Tibial nerve (tissue), 4 donors: ENCODE measurements around the gene ZDHHC8. TPM values are rescaled to one million over a fixed set of nuclear protein-coding genes. Genes with fewer than 3 reads are reported as not detected.

ENCODE experiments used
- DNase-seq, 2 donors: peaks; one replicate each; pipeline ENCODE4 v3.0.0-alpha.2; 2019; ENCODE audit warnings: low spot score in 2 of 2
- H3K27ac ChIP-seq, 4 donors: fragments of 200-600 bp; sonication (generic) in 3 of 4; one replicate each; pipeline ENCODE4 v1.5.1; 2017 to 2019; ENCODE audit warnings: mild to moderate bottlenecking in 1 of 4
- H3K27me3 ChIP-seq, 2 donors: fragments of 200-600 bp; sonication (generic) in 1 of 2; one replicate each; pipeline versions ENCODE4 v1.5.1 to v1.6.0; 2017 to 2019
- H3K36me3 ChIP-seq, 3 donors: fragments of 200-600 bp; sonication (generic); one replicate each; pipeline ENCODE4 v1.5.1; 2018 to 2019
- H3K4me1 ChIP-seq, 4 donors: fragments of 200-600 bp; sonication (generic) in 3 of 4; one replicate each; pipeline ENCODE4 v1.5.1; 2017 to 2019
- H3K4me3 ChIP-seq, 4 donors: fragments of 200-600 bp; sonication (generic) in 3 of 4; one replicate each; pipeline ENCODE4 v1.5.1; 2017 to 2019; ENCODE audit warnings: mild to moderate bottlenecking in 1 of 4, moderate library complexity in 1 of 4
- H3K9me3 ChIP-seq, 4 donors: fragments of 200-600 bp; sonication (generic) in 3 of 4; one replicate each; pipeline ENCODE4 v1.5.1; 2017 to 2019
- CTCF ChIP-seq, 5 experiments: fragments of 200-600 bp in 3 of 5; fragments of 450-650 bp in 2 of 5; sonication (generic) in 3 of 5; IDR thresholded peaks; one replicate each; pipeline ENCODE4 v1.5.1; 2016 to 2019; ENCODE audit warnings: antibody characterized with exemption in 5 of 5, mild to moderate bottlenecking in 3 of 5, moderate library complexity in 2 of 5
- EP300 ChIP-seq, 2 donors: sonication (generic); formaldehyde crosslinking; IDR thresholded peaks; one replicate each; pipeline ENCODE4 v1.6.1; 2017; ENCODE audit warnings: antibody characterized with exemption in 2 of 2, mild to moderate bottlenecking in 1 of 2
- POLR2A ChIP-seq, 2 donors: fragments of 450-650 bp; IDR thresholded peaks; one replicate each; pipeline ENCODE4 v1.6.1; 2017; ENCODE audit warnings: antibody characterized with exemption in 2 of 2, mild to moderate bottlenecking in 2 of 2, moderate library complexity in 2 of 2
- WGBS, 2 donors: methylation state at CpG; one replicate each; pipeline ENCODE4 v1.1.5; 2018; 5-methylcytosine and 5-hydroxymethylcytosine counted together
- total RNA-seq, 4 donors: library from RNA; depleted of rRNA; stranded (reverse); fragments of >200 nt; gene quantifications; one replicate each; pipeline ENCODE4 v1.1.0, GENCODE V29; 2016

The ZDHHC8 gene
- total RNA-seq, 4 donors from 2014 or later = 40.6 to 53.7 (median 47.4) TPM

- Histone ChIP-seq H3K9me3 (no peaks in the 10 kb centered on the region), H3K27me3 (peaks cover 0 to 22% of the 10 kb centered on the region in 2 donors), H3K27ac (peak within 1 kb of the TSS in 2 of 4 donors; percentile 43 to 56), H3K36me3 (peaks cover 0 to 26% (median 0%) of the 10 kb centered on the region in 3 donors), H3K4me1 (peaks cover 0 to 26% (median 6%) of the 10 kb centered on the region in 4 donors), H3K4me3 (no peak within 1 kb of the TSS)
- DNase-seq = no peak
- WGBS, 2 donors = 64 to 79% methylated on average over 6 to 8 of the region's 14 CpGs
- no peak for TF ChIP-seq EP300 (IDR thresholded peaks at IDR 0.05)
- no peak for TF ChIP-seq POLR2A (IDR thresholded peaks at IDR 0.05)
- TF ChIP-seq CTCF (IDR thresholded peaks at IDR 0.05) = no peak
Observed at GRCh38 chr22:20150381-20151275, 19.0 kb downstream of the ZDHHC8 start, which contains the start of gene CCDC188. CCDC188 (minus strand) TSS chr22:20151055; CDS start chr22:20150986, 69 bp downstream.

GRCh38 chr22:20151276-20151588 is 19.6 kb downstream of the ZDHHC8 start:
- Histone ChIP-seq H3K27ac (peak overlapping the region in 1 of 4 donors; percentile 3), H3K4me3 (no peak overlapping the region), H3K27me3 (peaks cover 0 to 24% of the 10 kb centered on the region in 2 donors), H3K9me3 (no peaks in the 10 kb centered on the region), H3K4me1 (peaks cover 0 to 28% (median 6%) of the 10 kb centered on the region in 4 donors), H3K36me3 (peaks cover 0 to 20% (median 0%) of the 10 kb centered on the region in 3 donors)
- no peak for TF ChIP-seq POLR2A (IDR thresholded peaks at IDR 0.05)
- TF ChIP-seq CTCF (IDR thresholded peaks at IDR 0.05) = no peak
- no peak for TF ChIP-seq EP300 (IDR thresholded peaks at IDR 0.05)
- WGBS, 2 donors = 91 to 94% methylated on average over 4 of the region's 4 CpGs
- DNase-seq = no peak

GRCh38 chr22:20152464-20152890 is 20.9 kb downstream of the ZDHHC8 start:
- Histone ChIP-seq H3K4me3 (no peak overlapping the region), H3K27me3 (peaks cover 0 to 31% of the 10 kb centered on the region in 2 donors), H3K36me3 (peaks cover 0 to 8% (median 0%) of the 10 kb centered on the region in 3 donors), H3K27ac (no peak overlapping the region), H3K4me1 (peaks cover 0 to 20% (median 6%) of the 10 kb centered on the region in 4 donors), H3K9me3 (no peaks in the 10 kb centered on the region)
- WGBS, 2 donors = 72 to 78% methylated on average over 4 to 14 of the region's 14 CpGs
- TF ChIP-seq CTCF (IDR thresholded peaks at IDR 0.05) = no peak
- no peak for TF ChIP-seq EP300 (IDR thresholded peaks at IDR 0.05)
- TF ChIP-seq POLR2A (IDR thresholded peaks at IDR 0.05) = no peak
- DNase-seq = no peak

- WGBS, 2 donors = 56 to 67% methylated on average over 13 to 16 of the region's 16 CpGs
- H3K4me3 ChIP-seq = no peak overlapping the region
- no peaks in the 10 kb centered on the region for H3K36me3 ChIP-seq
- H3K9me3 ChIP-seq = no peaks in the 10 kb centered on the region
- TF ChIP-seq EP300 (IDR thresholded peaks at IDR 0.05) (no peak), CTCF (IDR thresholded peaks at IDR 0.05) (no peak), POLR2A (IDR thresholded peaks at IDR 0.05) (no peak)
- H3K4me1 ChIP-seq = peaks cover 0 to 20% (median 6%) of the 10 kb centered on the region in 4 donors
- peak overlapping the region in 2 of 4 donors; percentile 54 to 67 for H3K27ac ChIP-seq
- DNase-seq = no peak
- H3K27me3 ChIP-seq = peaks cover 0 to 43% of the 10 kb centered on the region in 2 donors
Observed at GRCh38 chr22:20153945-20154344, 22.3 kb downstream of the ZDHHC8 start.
